ENCODE data around the gene EPB42. TPM values are rescaled to one million over a fixed set of nuclear protein-coding genes. Genes with fewer than 3 reads are reported as not detected.
"Not testable (repeated sequence)": the region's sequence is repeated elsewhere in the genome, so short reads cannot be mapped to it uniquely, and the experiment has no call there.

The EPB42 gene
- total RNA-seq, 2 donors from 2014 or later, result not detected

GRCh38 chr15:43183270-43183669 is 37.5 kb downstream of the EPB42 start:
- Histone ChIP-seq H3K9ac (ENCODE audit: extremely low read depth, low read length, poor library complexity, severe bottlenecking) (no peak overlapping the region), H3K27me3 (ENCODE audit: control insufficient read depth, insufficient read depth, low read length, poor library complexity, severe bottlenecking) (no peaks in the 10 kb centered on the region), H3K4me3 (ENCODE audit: low read length) (no peak overlapping the region), H3K9me3 (ENCODE audit: control insufficient read depth, low read length) (no peaks in the 10 kb centered on the region), H3K4me1 (ENCODE audit: control insufficient read depth, insufficient read depth, low read length) (peaks cover 2% of the 10 kb centered on the region), H3K36me3 (ENCODE audit: control insufficient read depth, insufficient read depth, low read length) (no peaks in the 10 kb centered on the region), H3K27ac (ENCODE audit: low read depth, low read length) (no peak overlapping the region)
- Mint-ChIP-seq H3K4me1 (peaks cover 2% of the 10 kb centered on the region), H3K36me3 (ENCODE audit: low read depth) (peaks cover 3% of the 10 kb centered on the region), H3K27me3 (ENCODE audit: insufficient read depth) (no peaks in the 10 kb centered on the region), H3K4me3 (no peak overlapping the region), H3K9me3 (no peaks in the 10 kb centered on the region), H3K27ac (no peak overlapping the region)
- no peak for TF ChIP-seq CTCF (conservative IDR thresholded peaks at IDR 0.05)
- DNase-seq, result no peak
- whole genome bisulfite sequencing, 2 experiments (ENCODE audit: insufficient coverage in 1 of 2, insufficient read length in 1 of 2), result 80 to 85% methylated on average over 2 to 3 of the region's 3 CpGs

GRCh38 chr15:43177147-43177546 is 43.7 kb downstream of the EPB42 start:
- peaks cover 40% of the 10 kb centered on the region for H3K36me3 Mint-ChIP-seq (ENCODE audit: low read depth)
- 100% methylated on average over 1 of the region's 2 CpGs; no CpG with 5 or more reads in 1 of the 2 experiments for WGBS, 2 experiments (ENCODE audit: insufficient coverage in 1 of 2, insufficient read length in 1 of 2)
- not testable (repeated sequence) for H3K4me1 ChIP-seq (ENCODE audit: control insufficient read depth, insufficient read depth, low read length); H3K27me3 ChIP-seq (ENCODE audit: control insufficient read depth, insufficient read depth, low read length, poor library complexity, severe bottlenecking); H3K4me1 Mint-ChIP-seq; H3K27ac Mint-ChIP-seq; H3K9ac ChIP-seq (ENCODE audit: extremely low read depth, low read length, poor library complexity, severe bottlenecking); H3K27me3 Mint-ChIP-seq (ENCODE audit: insufficient read depth); DNase-seq; H3K4me3 ChIP-seq (ENCODE audit: low read length); H3K4me3 Mint-ChIP-seq; H3K27ac ChIP-seq (ENCODE audit: low read depth, low read length)
- Histone ChIP-seq H3K36me3 (ENCODE audit: control insufficient read depth, insufficient read depth, low read length) (peaks cover 30% of the 10 kb centered on the region), H3K9me3 (ENCODE audit: control insufficient read depth, low read length) (peaks cover 32% of the 10 kb centered on the region)
- H3K9me3 Mint-ChIP-seq, result peaks cover 39% of the 10 kb centered on the region

- H3K4me1 Mint-ChIP-seq; H3K27ac Mint-ChIP-seq; H3K4me3 Mint-ChIP-seq; H3K27me3 ChIP-seq (ENCODE audit: control insufficient read depth, insufficient read depth, low read length, poor library complexity, severe bottlenecking); DNase-seq; H3K4me3 ChIP-seq (ENCODE audit: low read length); H3K27me3 Mint-ChIP-seq (ENCODE audit: insufficient read depth); H3K9ac ChIP-seq (ENCODE audit: extremely low read depth, low read length, poor library complexity, severe bottlenecking); H3K4me1 ChIP-seq (ENCODE audit: control insufficient read depth, insufficient read depth, low read length); H3K27ac ChIP-seq (ENCODE audit: low read depth, low read length): not testable (repeated sequence)
- peaks cover 35% of the 10 kb centered on the region for H3K36me3 ChIP-seq (ENCODE audit: control insufficient read depth, insufficient read depth, low read length)
- H3K9me3 ChIP-seq (ENCODE audit: control insufficient read depth, low read length), result peaks cover 39% of the 10 kb centered on the region
- Mint-ChIP-seq H3K9me3 (peaks cover 41% of the 10 kb centered on the region), H3K36me3 (ENCODE audit: low read depth) (peaks cover 45% of the 10 kb centered on the region)
- 96 to 99% methylated on average over 17 to 22 of the region's 25 CpGs for WGBS, 2 experiments (ENCODE audit: insufficient coverage in 1 of 2, insufficient read length in 1 of 2)
Measured at GRCh38 chr15:43175656-43176309, 45.0 kb downstream of the EPB42 start.

GRCh38 chr15:43169888-43170287 is 50.9 kb downstream of the EPB42 start:
- WGBS, 2 experiments (ENCODE audit: insufficient coverage in 1 of 2, insufficient read length in 1 of 2), result 87% methylated on average over 3 to 4 of the region's 4 CpGs
- Histone ChIP-seq H3K9me3 (ENCODE audit: control insufficient read depth, low read length) (peaks cover 41% of the 10 kb centered on the region), H3K36me3 (ENCODE audit: control insufficient read depth, insufficient read depth, low read length) (peaks cover 36% of the 10 kb centered on the region), H3K27ac (ENCODE audit: low read depth, low read length) (no peak overlapping the region), H3K4me3 (ENCODE audit: low read length) (no peak overlapping the region), H3K4me1 (ENCODE audit: control insufficient read depth, insufficient read depth, low read length) (no peaks in the 10 kb centered on the region), H3K27me3 (ENCODE audit: control insufficient read depth, insufficient read depth, low read length, poor library complexity, severe bottlenecking) (no peaks in the 10 kb centered on the region), H3K9ac (ENCODE audit: extremely low read depth, low read length, poor library complexity, severe bottlenecking) (no peak overlapping the region)
- no peak for DNase-seq
- Mint-ChIP-seq H3K27ac (no peak overlapping the region), H3K9me3 (peaks cover 39% of the 10 kb centered on the region), H3K27me3 (ENCODE audit: insufficient read depth) (no peaks in the 10 kb centered on the region), H3K4me3 (no peak overlapping the region), H3K4me1 (no peaks in the 10 kb centered on the region), H3K36me3 (ENCODE audit: low read depth) (peaks cover 64% of the 10 kb centered on the region)
- no peak for TF ChIP-seq CTCF (conservative IDR thresholded peaks at IDR 0.05)
